SJCRH30 (cell line): ENCODE data around the gene DNAJC1. TPM values are rescaled to one million over a fixed set of nuclear protein-coding genes. Genes with fewer than 3 reads are reported as not detected.
A peak's percentile ranks its signal among the peaks of the same experiment; 100 is the strongest.
"Not testable (repeated sequence)": the region's sequence is repeated elsewhere in the genome, so short reads cannot be mapped to it uniquely, and the experiment has no call there.

ENCODE experiments used
- DNase-seq, 2 experiments: peaks; one replicate each; pipeline ENCODE4 v3.0.0-alpha.2; 2015 to 2020
- H3K27ac ChIP-seq: fragments of 250-450 bp; sonication (Bioruptor Pico); 2 replicates; pipeline ENCODE4 v1.5.1; 2020; ENCODE audit warnings: mild to moderate bottlenecking, moderate library complexity
- H3K27me3 ChIP-seq: fragments of 250-450 bp; sonication (Bioruptor Pico); 2 replicates; pipeline ENCODE4 v1.5.1; 2020; ENCODE audit warnings: mild to moderate bottlenecking, moderate library complexity
- H3K36me3 ChIP-seq: fragments of 250-450 bp; sonication (Bioruptor Pico); 2 replicates; pipeline ENCODE4 v1.5.1; 2020; ENCODE audit warnings: mild to moderate bottlenecking, moderate library complexity
- H3K4me1 ChIP-seq: fragments of 250-450 bp; sonication (Bioruptor Pico); 2 replicates; pipeline ENCODE4 v1.5.1; 2020; ENCODE audit warnings: mild to moderate bottlenecking, moderate library complexity
- H3K4me3 ChIP-seq: fragments of 250-450 bp; sonication (Bioruptor Pico); 2 replicates; pipeline ENCODE4 v1.5.1; 2020; ENCODE audit warnings: mild to moderate bottlenecking, moderate library complexity
- H3K9me3 ChIP-seq: fragments of 250-450 bp; sonication (Bioruptor Pico); replicated peaks from 2 replicates; pipeline ENCODE4 v1.5.1; 2020; ENCODE audit warnings: mild to moderate bottlenecking, moderate library complexity
- total RNA-seq: library from RNA; depleted of rRNA; stranded (reverse); fragments of >200 nt; shearing (Covaris generic); gene quantifications from 2 replicates; pipeline ENCODE4 v1.2.3, GENCODE V29; 2014

Gene DNAJC1
- total RNA-seq, 1 experiment from 2014 or later, result 11.4 TPM

- no peaks in the 10 kb centered on the region for H3K27me3 ChIP-seq
- H3K9me3 ChIP-seq, result no peaks in the 10 kb centered on the region
- no peak overlapping the region for H3K4me3 ChIP-seq
Observed at GRCh38 chr10:21873198-21873597, 130.3 kb downstream of the DNAJC1 start.

GRCh38 chr10:21872771-21873170, 130.8 kb downstream of the DNAJC1 start:
- not testable (repeated sequence) for H3K9me3 ChIP-seq, DNase-seq

More at GRCh38 chr10:21873198-21873597, 130.3 kb downstream of the DNAJC1 start:
- H3K4me1 ChIP-seq, result no peaks in the 10 kb centered on the region
- H3K27ac ChIP-seq, result no peak overlapping the region
- H3K36me3 ChIP-seq, result no peaks in the 10 kb centered on the region
- DNase-seq, result no peak

GRCh38 chr10:21870849-21871248, 132.7 kb downstream of the DNAJC1 start:
- DNase-seq, result no peak
- H3K36me3 ChIP-seq, result no peaks in the 10 kb centered on the region
- no peak overlapping the region for H3K4me3 ChIP-seq
- H3K9me3 ChIP-seq, result no peaks in the 10 kb centered on the region
- H3K4me1 ChIP-seq, result no peaks in the 10 kb centered on the region
- H3K27ac ChIP-seq, result no peak overlapping the region
- H3K27me3 ChIP-seq, result no peaks in the 10 kb centered on the region

More at GRCh38 chr10:21872771-21873170, 130.8 kb downstream of the DNAJC1 start:
- H3K27ac ChIP-seq, H3K4me3 ChIP-seq, H3K4me1 ChIP-seq, H3K27me3 ChIP-seq, H3K36me3 ChIP-seq: not testable (repeated sequence)

- not testable (repeated sequence) for DNase-seq, H3K27ac ChIP-seq, H3K9me3 ChIP-seq, H3K36me3 ChIP-seq, H3K27me3 ChIP-seq, H3K4me1 ChIP-seq, H3K4me3 ChIP-seq
Observed at GRCh38 chr10:21869087-21869486, 134.4 kb downstream of the DNAJC1 start.

GRCh38 chr10:21860718-21861117, 142.8 kb downstream of the DNAJC1 start:
- H3K27ac ChIP-seq, result no peak overlapping the region
- no peak overlapping the region for H3K4me3 ChIP-seq
- no peaks in the 10 kb centered on the region for H3K27me3 ChIP-seq
- H3K4me1 ChIP-seq, result no peaks in the 10 kb centered on the region
- no peaks in the 10 kb centered on the region for H3K36me3 ChIP-seq
- peak in 1 of 2 experiments; percentile 26 for DNase-seq
- no peaks in the 10 kb centered on the region for H3K9me3 ChIP-seq

- Histone ChIP-seq H3K27me3 (no peaks in the 10 kb centered on the region), H3K4me3 (no peak overlapping the region), H3K9me3 (no peaks in the 10 kb centered on the region), H3K27ac (no peak overlapping the region), H3K36me3 (no peaks in the 10 kb centered on the region), H3K4me1 (no peaks in the 10 kb centered on the region)
- DNase-seq, result no peak
Observed at GRCh38 chr10:21858455-21858854, 145.1 kb downstream of the DNAJC1 start.

- Histone ChIP-seq H3K9me3 (peaks cover 7% of the 10 kb centered on the region; the same call in 1 of the 2 replicates), H3K27ac (no peak overlapping the region), H3K36me3 (no peaks in the 10 kb centered on the region; the same call in 1 of the 2 replicates), H3K4me3 (no peak overlapping the region), H3K27me3 (no peaks in the 10 kb centered on the region), H3K4me1 (no peaks in the 10 kb centered on the region)
- no peak for DNase-seq
Observed at GRCh38 chr10:21849607-21850006, 153.9 kb downstream of the DNAJC1 start.

- no peak overlapping the region for H3K27ac ChIP-seq
- H3K27me3 ChIP-seq, result no peaks in the 10 kb centered on the region
- H3K4me1 ChIP-seq, result no peaks in the 10 kb centered on the region
- H3K36me3 ChIP-seq, result no peaks in the 10 kb centered on the region
- H3K9me3 ChIP-seq, result no peaks in the 10 kb centered on the region
- no peak overlapping the region for H3K4me3 ChIP-seq
- DNase-seq, result no peak
Observed at GRCh38 chr10:21843645-21844044, 159.9 kb downstream of the DNAJC1 start.

GRCh38 chr10:21841273-21841672, 162.3 kb downstream of the DNAJC1 start:
- not testable (repeated sequence) for H3K9me3 ChIP-seq, DNase-seq, H3K4me3 ChIP-seq

GRCh38 chr10:21837487-21837886, 166.0 kb downstream of the DNAJC1 start:
- not testable (repeated sequence) for H3K4me1 ChIP-seq, H3K27ac ChIP-seq, H3K27me3 ChIP-seq, H3K36me3 ChIP-seq, DNase-seq, H3K4me3 ChIP-seq, H3K9me3 ChIP-seq

More at GRCh38 chr10:21841273-21841672, 162.3 kb downstream of the DNAJC1 start:
- not testable (repeated sequence) for H3K27me3 ChIP-seq, H3K27ac ChIP-seq, H3K4me1 ChIP-seq, H3K36me3 ChIP-seq

- not testable (repeated sequence) for H3K27ac ChIP-seq, DNase-seq, H3K36me3 ChIP-seq, H3K4me3 ChIP-seq, H3K27me3 ChIP-seq, H3K9me3 ChIP-seq, H3K4me1 ChIP-seq
Observed at GRCh38 chr10:21834574-21834973, 169.0 kb downstream of the DNAJC1 start.

GRCh38 chr10:21832821-21833130, 170.8 kb downstream of the DNAJC1 start:
- H3K27me3 ChIP-seq, result no peaks in the 10 kb centered on the region
- H3K27ac ChIP-seq, result no peak overlapping the region
- H3K4me1 ChIP-seq, result no peaks in the 10 kb centered on the region
- no peak overlapping the region for H3K4me3 ChIP-seq
- no peaks in the 10 kb centered on the region; the same call in 1 of the 2 replicates for H3K36me3 ChIP-seq
- no peak for DNase-seq
- H3K9me3 ChIP-seq, result no peaks in the 10 kb centered on the region; the same call in 1 of the 2 replicates

GRCh38 chr10:21831986-21832820, 171.3 kb downstream of the DNAJC1 start:
- H3K36me3 ChIP-seq, result no peaks in the 10 kb centered on the region; the same call in 1 of the 2 replicates
- H3K27me3 ChIP-seq, result no peaks in the 10 kb centered on the region
- H3K4me1 ChIP-seq, result no peaks in the 10 kb centered on the region
- no peak for DNase-seq
- H3K27ac ChIP-seq, result no peak overlapping the region
- H3K9me3 ChIP-seq, result no peaks in the 10 kb centered on the region; the same call in 1 of the 2 replicates
- no peak overlapping the region for H3K4me3 ChIP-seq

GRCh38 chr10:21830037-21830436, 173.5 kb downstream of the DNAJC1 start:
- Histone ChIP-seq H3K9me3 (peaks cover 10% of the 10 kb centered on the region), H3K27me3 (no peaks in the 10 kb centered on the region), H3K36me3 (no peaks in the 10 kb centered on the region; the same call in 1 of the 2 replicates), H3K27ac (no peak overlapping the region), H3K4me1 (no peaks in the 10 kb centered on the region), H3K4me3 (no peak overlapping the region)
- DNase-seq, result no peak

GRCh38 chr10:21827308-21827707, 176.2 kb downstream of the DNAJC1 start:
- no peak overlapping the region for H3K27ac ChIP-seq
- H3K9me3 ChIP-seq, result peaks cover 10% of the 10 kb centered on the region
- H3K27me3 ChIP-seq, result no peaks in the 10 kb centered on the region
- H3K4me3 ChIP-seq, result no peak overlapping the region
- no peak for DNase-seq
- H3K36me3 ChIP-seq, result no peaks in the 10 kb centered on the region; the same call in 1 of the 2 replicates
- no peaks in the 10 kb centered on the region for H3K4me1 ChIP-seq

- H3K4me1 ChIP-seq, result no peaks in the 10 kb centered on the region
- H3K27ac ChIP-seq, result no peak overlapping the region
- no peak overlapping the region for H3K4me3 ChIP-seq
- H3K9me3 ChIP-seq, result peaks cover 10% of the 10 kb centered on the region
- no peak for DNase-seq
- H3K36me3 ChIP-seq, result no peaks in the 10 kb centered on the region; the same call in 1 of the 2 replicates
- no peaks in the 10 kb centered on the region for H3K27me3 ChIP-seq
Observed at GRCh38 chr10:21826725-21827124, 176.8 kb downstream of the DNAJC1 start.
